Neural progenitor cell (in vitro differentiated cells): ENCODE measurements around the gene IRS1.

Experiments
- EZH2phosphoT487 ChIP-seq: fragments of 200-600 bp; sonication (generic); IDR thresholded peaks from 2 replicates; pipeline ENCODE4 v1.6.1; 2017; ENCODE audit warnings: antibody characterized with exemption
- TF ChIP-seq, protein P1 (sequence below): fragments of 200-600 bp; sonication (generic); IDR thresholded peaks from 2 replicates; pipeline ENCODE4 v1.5.1; 2017; ENCODE audit warnings: antibody characterized with exemption, mild to moderate bottlenecking

GRCh38 chr2:226802573-226802972, 3.0 kb upstream of the IRS1 start:
- TF ChIP-seq, protein P1, sequence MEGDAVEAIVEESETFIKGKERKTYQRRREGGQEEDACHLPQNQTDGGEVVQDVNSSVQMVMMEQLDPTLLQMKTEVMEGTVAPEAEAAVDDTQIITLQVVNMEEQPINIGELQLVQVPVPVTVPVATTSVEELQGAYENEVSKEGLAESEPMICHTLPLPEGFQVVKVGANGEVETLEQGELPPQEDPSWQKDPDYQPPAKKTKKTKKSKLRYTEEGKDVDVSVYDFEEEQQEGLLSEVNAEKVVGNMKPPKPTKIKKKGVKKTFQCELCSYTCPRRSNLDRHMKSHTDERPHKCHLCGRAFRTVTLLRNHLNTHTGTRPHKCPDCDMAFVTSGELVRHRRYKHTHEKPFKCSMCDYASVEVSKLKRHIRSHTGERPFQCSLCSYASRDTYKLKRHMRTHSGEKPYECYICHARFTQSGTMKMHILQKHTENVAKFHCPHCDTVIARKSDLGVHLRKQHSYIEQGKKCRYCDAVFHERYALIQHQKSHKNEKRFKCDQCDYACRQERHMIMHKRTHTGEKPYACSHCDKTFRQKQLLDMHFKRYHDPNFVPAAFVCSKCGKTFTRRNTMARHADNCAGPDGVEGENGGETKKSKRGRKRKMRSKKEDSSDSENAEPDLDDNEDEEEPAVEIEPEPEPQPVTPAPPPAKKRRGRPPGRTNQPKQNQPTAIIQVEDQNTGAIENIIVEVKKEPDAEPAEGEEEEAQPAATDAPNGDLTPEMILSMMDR: peak; percentile 82
- TF ChIP-seq EZH2phosphoT487: no peak
